AG10803 (cell line): Measurements from ENCODE around the gene ABTB2.

Source experiments
- DNase-seq: peaks from one replicate; pipeline ENCODE4 v3.0.0; 2010; ENCODE audit warnings: low read depth
- H3K4me3 ChIP-seq: 2 replicates; pipeline ENCODE4 v1.5.1; 2011; ENCODE audit warnings: mild to moderate bottlenecking, low read length, control low read depth
- TF ChIP-seq, protein P1 (sequence below): conservative IDR thresholded peaks from 2 replicates; pipeline ENCODE4 v1.5.1; 2011; ENCODE audit warnings: mild to moderate bottlenecking, low read length, control low read depth, inconsistent platforms

ABTB2 gene

DNA sequence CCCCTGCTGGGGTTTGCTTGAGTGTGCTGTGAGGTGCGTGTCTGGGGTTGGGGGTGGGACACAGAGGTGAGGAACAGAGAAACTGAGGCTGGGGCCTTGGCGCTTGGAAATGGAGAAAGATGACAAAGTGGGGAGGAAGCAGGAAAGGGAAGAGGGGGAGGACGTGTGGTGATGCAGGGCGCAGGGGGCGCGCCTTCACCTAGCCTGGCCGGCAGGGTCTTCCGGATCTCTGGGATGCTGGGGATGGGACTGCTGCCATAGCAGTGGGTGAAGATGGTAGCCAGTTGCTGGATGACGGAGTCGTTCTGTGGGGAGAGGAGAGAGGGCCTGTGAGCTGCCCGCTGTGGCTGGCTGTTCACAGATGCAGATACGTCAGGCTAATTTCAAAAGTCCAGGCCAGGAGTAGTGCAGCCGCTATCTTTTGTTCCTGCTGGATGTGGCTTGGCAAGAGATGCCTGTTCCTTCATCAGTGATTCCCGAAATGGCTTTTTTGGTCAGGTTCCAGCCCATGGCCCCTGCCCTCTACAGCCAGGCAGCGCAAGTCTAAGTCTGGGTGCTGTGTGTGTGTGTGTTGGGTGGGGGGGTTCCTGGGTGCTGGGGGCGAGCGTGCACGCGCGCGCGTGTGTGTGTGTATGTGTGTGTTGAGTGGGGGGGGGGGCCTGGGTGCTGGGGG is 197.6 kb downstream of the ABTB2 start:
- DNase-seq: no peak
- TF ChIP-seq, protein P1, sequence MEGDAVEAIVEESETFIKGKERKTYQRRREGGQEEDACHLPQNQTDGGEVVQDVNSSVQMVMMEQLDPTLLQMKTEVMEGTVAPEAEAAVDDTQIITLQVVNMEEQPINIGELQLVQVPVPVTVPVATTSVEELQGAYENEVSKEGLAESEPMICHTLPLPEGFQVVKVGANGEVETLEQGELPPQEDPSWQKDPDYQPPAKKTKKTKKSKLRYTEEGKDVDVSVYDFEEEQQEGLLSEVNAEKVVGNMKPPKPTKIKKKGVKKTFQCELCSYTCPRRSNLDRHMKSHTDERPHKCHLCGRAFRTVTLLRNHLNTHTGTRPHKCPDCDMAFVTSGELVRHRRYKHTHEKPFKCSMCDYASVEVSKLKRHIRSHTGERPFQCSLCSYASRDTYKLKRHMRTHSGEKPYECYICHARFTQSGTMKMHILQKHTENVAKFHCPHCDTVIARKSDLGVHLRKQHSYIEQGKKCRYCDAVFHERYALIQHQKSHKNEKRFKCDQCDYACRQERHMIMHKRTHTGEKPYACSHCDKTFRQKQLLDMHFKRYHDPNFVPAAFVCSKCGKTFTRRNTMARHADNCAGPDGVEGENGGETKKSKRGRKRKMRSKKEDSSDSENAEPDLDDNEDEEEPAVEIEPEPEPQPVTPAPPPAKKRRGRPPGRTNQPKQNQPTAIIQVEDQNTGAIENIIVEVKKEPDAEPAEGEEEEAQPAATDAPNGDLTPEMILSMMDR: no peak
- no peak overlapping the region for H3K4me3 ChIP-seq

DNA sequence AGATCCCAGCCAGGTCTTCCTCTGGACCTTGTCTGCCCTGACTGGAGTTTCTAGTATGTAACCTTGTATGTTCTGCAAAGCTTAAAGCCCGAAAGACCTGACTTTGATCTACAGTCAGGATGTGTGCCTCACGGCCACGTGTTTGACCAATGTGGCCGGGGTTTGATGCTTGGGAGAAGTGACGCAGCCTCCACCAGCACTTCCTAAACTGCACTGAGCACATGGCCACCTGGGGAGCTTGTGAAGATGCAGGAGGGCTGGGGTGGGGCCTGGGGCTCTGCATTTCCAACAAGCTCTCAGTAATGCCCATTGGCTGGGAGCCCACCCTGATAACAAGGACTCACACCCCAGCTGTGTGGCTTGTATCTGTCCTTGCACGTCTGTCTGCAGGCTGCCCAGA is 199.1 kb downstream of the ABTB2 start:
- no peak overlapping the region for H3K4me3 ChIP-seq
- DNase-seq: no peak
- TF ChIP-seq, protein P1: no peak

DNA sequence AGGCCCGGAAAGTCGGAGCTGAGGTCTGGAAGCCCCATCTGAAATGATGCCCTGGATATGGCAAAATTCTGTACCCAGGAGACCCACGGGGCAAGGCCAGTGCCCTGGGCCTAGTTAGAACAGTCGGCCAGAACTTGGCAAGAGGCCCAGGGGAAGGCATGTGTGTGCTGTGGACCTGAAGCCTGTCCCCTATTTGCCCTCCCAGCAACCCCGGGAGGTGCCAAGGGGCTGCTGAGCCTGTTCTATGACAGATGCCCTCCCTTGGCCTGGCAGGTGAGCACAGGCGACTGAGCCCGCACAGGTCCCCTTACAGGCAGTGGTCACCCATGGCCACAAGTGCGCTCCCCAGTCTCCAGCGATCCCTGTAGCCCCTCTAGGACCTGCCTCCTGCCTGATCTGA is 200.6 kb downstream of the ABTB2 start:
- DNase-seq: no peak
- TF ChIP-seq, protein P1: no peak
- H3K4me3 ChIP-seq: no peak overlapping the region

DNA sequence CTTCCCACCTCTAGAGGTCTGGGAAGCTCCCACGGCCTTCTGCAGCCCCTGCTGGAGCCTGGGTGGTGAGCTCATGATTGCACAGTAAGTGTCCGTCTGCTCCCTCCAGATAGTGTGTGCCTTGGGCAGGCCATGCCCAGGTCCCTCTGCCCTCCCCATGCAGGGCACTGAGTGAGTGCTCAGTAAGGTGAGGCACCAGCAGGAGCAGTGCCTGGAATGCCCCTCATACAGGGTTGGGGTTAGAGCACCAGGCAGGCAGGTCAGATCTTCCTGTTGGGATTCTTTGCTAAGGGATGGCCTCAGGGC is 202.1 kb downstream of the ABTB2 start:
- TF ChIP-seq, protein P1: no peak
- H3K4me3 ChIP-seq: no peak overlapping the region

DNA sequence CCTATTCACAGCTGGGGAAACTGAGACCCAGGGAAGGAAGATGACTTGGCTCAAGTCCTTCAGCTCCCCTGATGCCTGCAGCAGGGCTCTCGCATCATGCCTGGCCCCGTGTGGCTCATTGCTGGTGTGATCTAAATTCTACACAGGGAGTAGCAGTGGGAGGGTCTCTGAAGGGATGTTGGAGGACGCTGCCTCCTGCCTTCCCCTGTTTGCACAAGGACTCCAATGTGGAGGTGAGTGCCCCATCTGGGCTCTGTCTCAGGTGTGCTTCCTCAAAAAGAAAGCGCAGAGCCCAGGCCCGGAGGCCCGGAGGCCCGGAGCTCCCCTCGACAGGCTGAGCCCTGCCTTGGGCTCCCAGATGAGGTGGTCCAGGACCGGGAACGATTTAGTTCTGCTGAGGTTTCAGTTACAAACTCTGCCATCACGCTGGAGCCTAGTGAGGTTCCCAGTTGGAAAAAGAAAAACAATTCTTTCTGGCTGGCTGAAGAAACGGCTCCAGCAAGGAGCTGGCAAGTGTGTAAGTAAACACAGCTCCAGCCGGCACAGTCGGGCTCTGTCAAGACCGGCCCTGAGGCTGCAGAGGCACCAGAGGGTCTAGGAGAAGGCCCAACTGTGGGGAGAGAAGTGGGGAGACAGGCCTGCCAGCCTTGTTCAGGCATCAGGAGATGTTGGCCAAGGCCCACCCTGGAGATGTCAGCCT is 202.6 kb downstream of the ABTB2 start:
- no peak overlapping the region for H3K4me3 ChIP-seq
- TF ChIP-seq, protein P1: no peak

More for the DNA sequence above, 202.1 kb downstream of the ABTB2 start:
- DNase-seq: no peak

DNA sequence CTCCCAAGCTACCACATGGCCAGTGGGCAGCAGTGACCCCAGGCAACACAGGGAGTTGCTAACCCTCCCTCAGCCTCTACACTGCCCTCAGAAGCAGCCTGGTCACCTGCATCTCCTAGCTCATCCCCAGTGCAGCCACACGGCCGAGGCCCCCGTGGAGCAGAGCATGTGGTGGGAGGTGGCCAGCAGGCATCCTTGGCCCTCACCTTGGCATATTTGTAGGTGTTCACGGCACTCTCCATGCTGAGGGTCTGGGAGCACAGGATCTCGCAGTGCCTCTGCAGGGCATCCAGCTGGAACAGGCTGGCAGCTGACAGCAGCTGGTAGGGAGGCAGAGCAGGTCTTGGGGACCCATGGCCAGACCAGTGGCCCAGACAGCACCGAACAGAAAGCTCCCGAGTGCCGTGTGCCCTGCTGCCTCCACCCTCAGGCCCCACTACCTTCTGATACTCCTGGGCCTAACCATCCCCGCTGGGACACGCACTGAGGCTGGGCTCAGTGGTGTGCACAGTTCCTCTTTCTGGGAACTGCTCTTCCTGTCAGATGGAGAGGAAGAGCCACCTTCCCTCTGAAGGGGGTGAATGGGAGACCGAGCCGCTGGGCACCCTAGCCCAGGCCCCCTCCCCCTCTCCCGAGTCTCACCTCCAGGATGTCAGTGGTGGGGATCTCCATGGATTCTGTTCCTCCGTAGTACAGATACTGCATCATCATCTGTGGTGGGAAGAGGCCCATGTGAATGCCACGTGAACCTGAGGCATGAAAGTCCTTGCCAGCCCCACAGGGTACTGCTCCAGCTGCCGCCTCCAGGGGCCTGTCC is 203.5 kb downstream of the ABTB2 start:
- no peak for DNase-seq

More for the DNA sequence above, 202.6 kb downstream of the ABTB2 start:
- no peak for DNase-seq

More for the DNA sequence above, 203.5 kb downstream of the ABTB2 start:
- no peak overlapping the region for H3K4me3 ChIP-seq
- TF ChIP-seq, protein P1: no peak
